Bronchial epithelial cell (primary cell): ENCODE data around the gene C2orf72. TPM values are rescaled to one million over a fixed set of nuclear protein-coding genes. Genes with fewer than 3 reads are reported as not detected.

Experiments
- DNase-seq: peaks from one replicate; pipeline ENCODE4 v3.0.0-alpha.2; 2010; ENCODE audit warnings: low read depth
- FAIRE-seq: peaks from 2 replicates; lab custom pipeline; 2011; peaks lifted over from hg19 to GRCh38; lab: Jason Lieb, UNC
- H3K27me3 ChIP-seq: 2 replicates; pipeline ENCODE4 v1.5.1; 2011; ENCODE audit warnings: low read length; ENCODE audit not compliant: control insufficient read depth, insufficient read depth
- H3K36me3 ChIP-seq: 2 replicates; pipeline ENCODE4 v1.5.1; 2011; ENCODE audit warnings: low read length; ENCODE audit not compliant: control insufficient read depth, insufficient read depth
- H3K4me3 ChIP-seq: 2 replicates; pipeline ENCODE4 v1.5.1; 2011; ENCODE audit warnings: mild to moderate bottlenecking, low read depth, low read length, control low read depth
- total RNA-seq: library from RNA; depleted of rRNA; stranded (reverse); fragments of >200 nt; gene quantifications from 2 replicates; pipeline ENCODE4 v1.2.1, GENCODE V29; 2014
- TF ChIP-seq, protein P1 (sequence below): IDR thresholded peaks from 2 replicates; pipeline ENCODE4 v1.5.1; 2011; ENCODE audit warnings: mild to moderate bottlenecking, moderate library complexity, low read length, control low read depth, inconsistent platforms; ENCODE audit not compliant: insufficient read depth, severe bottlenecking

The C2orf72 gene
- total RNA-seq, 1 donor from 2014 or later, result not detected

DNA sequence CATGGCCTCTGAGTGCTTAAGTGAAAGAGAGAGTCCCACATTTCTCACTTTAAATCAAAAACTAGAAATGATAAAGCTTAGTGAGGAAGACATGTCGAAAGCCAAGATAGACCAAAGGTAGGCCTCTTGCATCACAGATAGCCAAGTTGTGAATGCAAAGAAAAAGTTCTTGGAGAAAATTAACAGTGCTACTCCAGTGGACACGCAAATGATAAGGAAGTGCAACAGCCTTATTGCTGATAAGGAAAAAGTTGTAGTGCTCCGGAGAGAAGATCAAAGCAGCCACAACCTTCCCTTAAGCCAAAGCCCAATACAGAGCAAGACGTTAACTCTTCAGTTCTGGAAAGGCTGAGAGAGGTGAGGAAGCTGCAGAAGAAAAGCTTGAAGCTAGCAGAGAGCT, 51.4 kb downstream of the C2orf72 start:
- no peaks in the 10 kb centered on the region for H3K27me3 ChIP-seq
- FAIRE-seq, result peak; percentile 60
- H3K4me3 ChIP-seq, result no peak overlapping the region
- TF ChIP-seq, protein P1, sequence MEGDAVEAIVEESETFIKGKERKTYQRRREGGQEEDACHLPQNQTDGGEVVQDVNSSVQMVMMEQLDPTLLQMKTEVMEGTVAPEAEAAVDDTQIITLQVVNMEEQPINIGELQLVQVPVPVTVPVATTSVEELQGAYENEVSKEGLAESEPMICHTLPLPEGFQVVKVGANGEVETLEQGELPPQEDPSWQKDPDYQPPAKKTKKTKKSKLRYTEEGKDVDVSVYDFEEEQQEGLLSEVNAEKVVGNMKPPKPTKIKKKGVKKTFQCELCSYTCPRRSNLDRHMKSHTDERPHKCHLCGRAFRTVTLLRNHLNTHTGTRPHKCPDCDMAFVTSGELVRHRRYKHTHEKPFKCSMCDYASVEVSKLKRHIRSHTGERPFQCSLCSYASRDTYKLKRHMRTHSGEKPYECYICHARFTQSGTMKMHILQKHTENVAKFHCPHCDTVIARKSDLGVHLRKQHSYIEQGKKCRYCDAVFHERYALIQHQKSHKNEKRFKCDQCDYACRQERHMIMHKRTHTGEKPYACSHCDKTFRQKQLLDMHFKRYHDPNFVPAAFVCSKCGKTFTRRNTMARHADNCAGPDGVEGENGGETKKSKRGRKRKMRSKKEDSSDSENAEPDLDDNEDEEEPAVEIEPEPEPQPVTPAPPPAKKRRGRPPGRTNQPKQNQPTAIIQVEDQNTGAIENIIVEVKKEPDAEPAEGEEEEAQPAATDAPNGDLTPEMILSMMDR, result no peak
- no peak for DNase-seq
- H3K36me3 ChIP-seq, result peaks cover 10% of the 10 kb centered on the region

DNA sequence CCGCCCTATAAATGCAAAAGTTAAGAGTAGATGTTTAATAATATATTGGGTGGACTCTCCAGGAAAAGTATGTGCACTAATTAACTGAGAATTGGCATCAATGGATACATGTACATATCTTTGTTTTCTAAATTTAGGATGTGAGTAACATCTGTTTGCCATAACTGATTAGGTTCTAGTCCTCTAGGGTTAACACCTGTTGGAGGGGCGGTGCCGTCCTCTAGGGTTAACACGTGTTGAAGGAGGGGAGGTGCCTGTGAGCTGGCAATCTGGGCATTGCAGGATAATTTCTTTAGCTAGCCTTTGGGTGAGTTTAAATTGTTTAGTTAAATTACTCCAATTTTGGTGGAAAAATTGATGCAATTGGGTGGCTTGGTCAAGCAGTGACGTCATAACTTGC, 56.6 kb downstream of the C2orf72 start:
- Histone ChIP-seq H3K36me3 (peaks cover 1% of the 10 kb centered on the region), H3K27me3 (no peaks in the 10 kb centered on the region), H3K4me3 (no peak overlapping the region)
- TF ChIP-seq, protein P1, result no peak
- no peak for DNase-seq
- no peak for FAIRE-seq

DNA sequence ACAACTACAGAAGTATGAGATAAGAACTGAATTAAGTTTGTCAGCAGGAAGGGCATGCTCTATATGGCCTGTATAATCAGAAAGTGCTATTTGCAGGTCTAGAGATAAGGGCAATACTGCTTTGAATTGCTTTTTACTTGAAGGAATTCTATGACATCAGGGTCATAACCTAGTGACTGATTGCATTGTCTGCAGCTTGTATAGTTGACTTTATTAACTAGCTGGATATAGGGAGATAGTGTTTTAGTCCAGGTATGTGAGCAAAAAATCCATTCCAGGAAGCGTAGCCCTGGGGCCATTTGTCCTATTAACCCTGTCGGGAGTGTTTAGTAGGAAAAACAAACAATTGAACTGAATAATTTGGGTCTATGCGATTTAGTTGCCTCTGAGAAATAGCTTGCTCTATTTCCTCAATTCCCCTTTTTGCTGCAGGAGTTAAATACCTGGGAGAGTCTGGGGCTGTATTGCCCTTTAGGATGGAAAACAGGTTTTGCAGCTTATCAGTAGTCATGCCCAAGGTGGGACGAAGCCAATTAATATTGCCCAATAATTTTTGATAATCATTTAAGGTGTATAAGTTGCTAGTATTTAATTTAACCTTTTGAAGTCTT, 57.5 kb downstream of the C2orf72 start:
- no peak for DNase-seq
- Histone ChIP-seq H3K4me3 (no peak overlapping the region), H3K36me3 (peaks cover 1% of the 10 kb centered on the region), H3K27me3 (no peaks in the 10 kb centered on the region)
- FAIRE-seq, result no peak
- TF ChIP-seq, protein P1, result no peak

Other genes with a start within 250 kb of the C2orf72 start
- 14.8 and 20.3 TPM in 2 replicates for gene ITM2C, start 172.6 kb upstream of the C2orf72 start, total RNA-seq
- not detected in 2 replicates for gene GPR55, start 112.3 kb upstream of the C2orf72 start, total RNA-seq
- not detected in 2 replicates for gene SPATA3, start 41.4 kb upstream of the C2orf72 start, total RNA-seq
- 69.5 and 111 TPM in 2 replicates for gene PSMD1, start 19.3 kb downstream of the C2orf72 start, total RNA-seq
- 0.13 and 0.53 TPM in 2 replicates for gene HTR2B, start 87.5 kb downstream of the C2orf72 start, total RNA-seq
- 8.4 and 8.8 TPM in 2 replicates for gene ARMC9, start 161.1 kb downstream of the C2orf72 start, total RNA-seq